GM23338 (cell line): ENCODE measurements around the gene ELAVL3.
"Not testable (repeated sequence)": the region's sequence is repeated elsewhere in the genome, so short reads cannot be mapped to it uniquely, and the experiment has no call there.

Experiments
- CTCF ChIP-seq, 2 experiments: fragments of 200-600 bp in 1 of 2; sonication (generic) in 1 of 2; conservative IDR thresholded peaks; 2 replicates each; pipeline versions ENCODE4 v1.5.1 to v1.6.1; 2016 to 2017; ENCODE audit warnings: antibody characterized with exemption in 2 of 2, low read depth in 2 of 2, mild to moderate bottlenecking in 2 of 2, moderate library complexity in 1 of 2
- EZH2 ChIP-seq: fragments of 200-600 bp; sonication (generic); IDR thresholded peaks from one replicate; pipeline ENCODE4 v1.8.0; 2017; ENCODE audit warnings: antibody characterized with exemption, mild to moderate bottlenecking, low read depth; ENCODE audit not compliant: unreplicated experiment
- EZH2phosphoT487 ChIP-seq: fragments of 200-600 bp; sonication (generic); IDR thresholded peaks from one replicate; pipeline ENCODE4 v1.8.1; 2018; ENCODE audit warnings: antibody characterized with exemption; ENCODE audit not compliant: unreplicated experiment
- POLR2AphosphoS5 ChIP-seq: IDR thresholded peaks from 2 replicates; pipeline ENCODE4 v1.6.1; 2016; ENCODE audit warnings: antibody characterized with exemption, low read depth

- TF ChIP-seq CTCF (conservative IDR thresholded peaks at IDR 0.05; ENCODE audit: low read depth in 2 of 2); POLR2AphosphoS5; EZH2phosphoT487; EZH2: not testable (repeated sequence)
Measured at GRCh38 chr19:11406703-11407236, 74.1 kb downstream of the ELAVL3 start.
